Measurements from ENCODE around the gene DAB1. TPM values are rescaled to one million over a fixed set of nuclear protein-coding genes. Genes with fewer than 3 reads are reported as not detected.

Gene DAB1
- total RNA-seq, 4 donors from 2014 or later = under 0.01 to 5.9 (median 0.61) TPM

GRCh38 chr1:57072401-57073110 lies 351.3 kb downstream of the DAB1 start:
- H3K27ac ChIP-seq = no peak overlapping the region
- intact Hi-C loops (cut with DNase I; ENCODE audit: low total_unique reads) = no loop called here
- no peak overlapping the region for H3K4me3 ChIP-seq
- no peaks in the 10 kb centered on the region for H3K4me1 ChIP-seq
- no peaks in the 10 kb centered on the region for H3K9me3 ChIP-seq
- H3K36me3 ChIP-seq = no peaks in the 10 kb centered on the region
- no peak for TF ChIP-seq POLR2A (IDR thresholded peaks at IDR 0.05)
- TF ChIP-seq CTCF (IDR thresholded peaks at IDR 0.05) = no peak
- no peak for DNase-seq
- no peaks in the 10 kb centered on the region for H3K27me3 ChIP-seq

- Histone ChIP-seq H3K27me3 (no peaks in the 10 kb centered on the region), H3K4me3 (no peak overlapping the region), H3K4me1 (no peaks in the 10 kb centered on the region), H3K27ac (no peak overlapping the region), H3K36me3 (no peaks in the 10 kb centered on the region), H3K9me3 (no peaks in the 10 kb centered on the region)
- DNase-seq = no peak
- intact Hi-C loops (cut with DNase I; ENCODE audit: low total_unique reads) = no loop called here
- no peak for TF ChIP-seq CTCF (IDR thresholded peaks at IDR 0.05)
- TF ChIP-seq POLR2A (IDR thresholded peaks at IDR 0.05) = no peak
Observed at GRCh38 chr1:57067863-57068262, 356.0 kb downstream of the DAB1 start.

GRCh38 chr1:57066980-57067610 lies 356.8 kb downstream of the DAB1 start:
- intact Hi-C loops (cut with DNase I; ENCODE audit: low total_unique reads) = no loop called here
- TF ChIP-seq POLR2A (IDR thresholded peaks at IDR 0.05) = no peak
- TF ChIP-seq CTCF (IDR thresholded peaks at IDR 0.05) = no peak
- no peak for DNase-seq

GRCh38 chr1:57065442-57065841 lies 358.4 kb downstream of the DAB1 start:
- DNase-seq = no peak
- Histone ChIP-seq H3K27me3 (no peaks in the 10 kb centered on the region), H3K9me3 (no peaks in the 10 kb centered on the region), H3K27ac (peak overlapping the region in 1 of 2 donors; percentile 12), H3K4me1 (no peaks in the 10 kb centered on the region), H3K4me3 (no peak overlapping the region), H3K36me3 (no peaks in the 10 kb centered on the region)
- TF ChIP-seq POLR2A (IDR thresholded peaks at IDR 0.05) (no peak), CTCF (IDR thresholded peaks at IDR 0.05) (no peak)
- intact Hi-C loops (cut with DNase I; ENCODE audit: low total_unique reads) = no loop called here

More at GRCh38 chr1:57066980-57067610, 356.8 kb downstream of the DAB1 start:
- Histone ChIP-seq H3K4me1 (no peaks in the 10 kb centered on the region), H3K27ac (no peak overlapping the region), H3K36me3 (no peaks in the 10 kb centered on the region), H3K4me3 (no peak overlapping the region), H3K27me3 (no peaks in the 10 kb centered on the region), H3K9me3 (no peaks in the 10 kb centered on the region)

- H3K4me1 ChIP-seq = no peaks in the 10 kb centered on the region
- intact Hi-C loops (cut with DNase I; ENCODE audit: low total_unique reads) = no loop called here
- TF ChIP-seq CTCF (IDR thresholded peaks at IDR 0.05) (no peak), POLR2A (IDR thresholded peaks at IDR 0.05) (no peak)
- H3K4me3 ChIP-seq = no peak overlapping the region
- DNase-seq = no peak
- no peaks in the 10 kb centered on the region for H3K36me3 ChIP-seq
- H3K27ac ChIP-seq = no peak overlapping the region
- H3K27me3 ChIP-seq = no peaks in the 10 kb centered on the region
- no peaks in the 10 kb centered on the region for H3K9me3 ChIP-seq
Observed at GRCh38 chr1:57064379-57065140, 359.3 kb downstream of the DAB1 start.
